Parathyroid adenoma (tissue), 2 donors: Measurements from ENCODE around the gene PLIN4.
A peak's percentile ranks its signal among the peaks of the same experiment; 100 is the strongest.

ENCODE experiments used
- H2AFZ ChIP-seq: fragments of 300-600 bp; sonication (generic); one replicate; pipeline ENCODE4 v1.7.0; 2017; ENCODE audit warnings: antibody characterized with exemption, mild to moderate bottlenecking
- H3K27ac ChIP-seq: fragments of 300-600 bp; sonication (generic); one replicate; pipeline ENCODE4 v1.7.0; 2017
- H3K27me3 ChIP-seq: fragments of 300-600 bp; sonication (generic); one replicate; pipeline ENCODE4 v1.7.0; 2017; ENCODE audit warnings: low read length; ENCODE audit not compliant: control insufficient read depth, insufficient read depth
- H3K36me3 ChIP-seq: fragments of 300-600 bp; sonication (generic); one replicate; pipeline ENCODE4 v1.7.0; 2017; ENCODE audit warnings: low read length; ENCODE audit not compliant: control insufficient read depth, insufficient read depth
- H3K4me1 ChIP-seq: fragments of 300-600 bp; sonication (generic); one replicate; pipeline ENCODE4 v1.7.0; 2017; ENCODE audit warnings: control low read depth
- H3K4me2 ChIP-seq: fragments of 300-600 bp; sonication (generic); one replicate; pipeline ENCODE4 v1.7.0; 2017; ENCODE audit warnings: low read length
- H3K4me3 ChIP-seq: fragments of 300-600 bp; sonication (generic); one replicate; pipeline ENCODE4 v1.7.0; 2017; ENCODE audit warnings: low read depth, low read length
- H3K79me2 ChIP-seq: fragments of 300-600 bp; sonication (generic); one replicate; pipeline ENCODE4 v1.7.0; 2017; ENCODE audit warnings: control low read depth
- H3K9ac ChIP-seq: fragments of 300-600 bp; sonication (generic); one replicate; pipeline ENCODE4 v1.7.0; 2017; ENCODE audit warnings: mild to moderate bottlenecking
- H3K9me3 ChIP-seq: fragments of 300-600 bp; sonication (generic); one replicate; pipeline ENCODE4 v1.7.0; 2017; ENCODE audit warnings: low read length; ENCODE audit not compliant: control insufficient read depth
- TF ChIP-seq, protein P1 (sequence below): fragments of 300-600 bp; sonication (generic); IDR thresholded peaks from one replicate; pipeline ENCODE4 v1.7.0; 2017; ENCODE audit warnings: antibody characterized with exemption, mild to moderate bottlenecking
- donor health status: primary hyperparathyroidism.

Gene PLIN4

DNA sequence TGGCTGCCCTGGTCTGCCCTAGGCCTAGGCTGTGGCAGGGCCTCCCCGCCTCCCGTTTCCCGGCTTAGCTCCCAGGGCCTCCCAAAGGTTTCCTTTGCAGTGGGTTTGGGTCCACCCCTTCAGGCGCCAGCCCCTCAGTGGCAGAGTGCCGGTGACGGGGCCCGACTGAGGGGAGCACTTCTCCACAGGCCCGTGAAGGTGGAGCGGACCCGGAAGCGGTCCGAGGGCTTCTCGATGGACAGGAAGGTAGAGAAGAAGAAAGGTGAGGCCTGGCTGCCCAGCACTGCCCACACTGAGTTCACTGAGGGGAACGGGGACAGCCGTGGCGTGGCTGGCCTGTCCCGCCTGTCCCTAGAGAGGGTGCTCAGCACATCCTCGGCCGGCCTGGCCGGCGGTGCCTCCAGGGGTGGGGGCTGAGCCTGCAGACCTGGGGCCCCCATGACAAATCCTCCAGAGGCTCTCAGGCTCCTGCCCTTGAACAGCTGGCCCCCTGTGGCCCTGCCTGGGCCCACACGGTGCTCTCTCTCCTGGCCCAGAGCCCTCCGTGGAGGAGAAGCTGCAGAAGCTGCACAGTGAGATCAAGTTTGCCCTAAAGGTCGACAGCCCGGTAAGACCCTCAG lies 20.4 kb downstream of the PLIN4 start:
- Histone ChIP-seq H3K4me1 (no peaks in the 10 kb centered on the region), H3K9ac (no peak overlapping the region), H3K27ac (no peak overlapping the region), H3K27me3 (no peaks in the 10 kb centered on the region), H3K9me3 (no peaks in the 10 kb centered on the region), H3K79me2 (no peaks in the 10 kb centered on the region), H3K4me3 (no peak overlapping the region), H3K36me3 (no peaks in the 10 kb centered on the region), H2AFZ (no peak overlapping the region), H3K4me2 (no peak overlapping the region)
- TF ChIP-seq, protein P1, sequence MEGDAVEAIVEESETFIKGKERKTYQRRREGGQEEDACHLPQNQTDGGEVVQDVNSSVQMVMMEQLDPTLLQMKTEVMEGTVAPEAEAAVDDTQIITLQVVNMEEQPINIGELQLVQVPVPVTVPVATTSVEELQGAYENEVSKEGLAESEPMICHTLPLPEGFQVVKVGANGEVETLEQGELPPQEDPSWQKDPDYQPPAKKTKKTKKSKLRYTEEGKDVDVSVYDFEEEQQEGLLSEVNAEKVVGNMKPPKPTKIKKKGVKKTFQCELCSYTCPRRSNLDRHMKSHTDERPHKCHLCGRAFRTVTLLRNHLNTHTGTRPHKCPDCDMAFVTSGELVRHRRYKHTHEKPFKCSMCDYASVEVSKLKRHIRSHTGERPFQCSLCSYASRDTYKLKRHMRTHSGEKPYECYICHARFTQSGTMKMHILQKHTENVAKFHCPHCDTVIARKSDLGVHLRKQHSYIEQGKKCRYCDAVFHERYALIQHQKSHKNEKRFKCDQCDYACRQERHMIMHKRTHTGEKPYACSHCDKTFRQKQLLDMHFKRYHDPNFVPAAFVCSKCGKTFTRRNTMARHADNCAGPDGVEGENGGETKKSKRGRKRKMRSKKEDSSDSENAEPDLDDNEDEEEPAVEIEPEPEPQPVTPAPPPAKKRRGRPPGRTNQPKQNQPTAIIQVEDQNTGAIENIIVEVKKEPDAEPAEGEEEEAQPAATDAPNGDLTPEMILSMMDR, result no peak

DNA sequence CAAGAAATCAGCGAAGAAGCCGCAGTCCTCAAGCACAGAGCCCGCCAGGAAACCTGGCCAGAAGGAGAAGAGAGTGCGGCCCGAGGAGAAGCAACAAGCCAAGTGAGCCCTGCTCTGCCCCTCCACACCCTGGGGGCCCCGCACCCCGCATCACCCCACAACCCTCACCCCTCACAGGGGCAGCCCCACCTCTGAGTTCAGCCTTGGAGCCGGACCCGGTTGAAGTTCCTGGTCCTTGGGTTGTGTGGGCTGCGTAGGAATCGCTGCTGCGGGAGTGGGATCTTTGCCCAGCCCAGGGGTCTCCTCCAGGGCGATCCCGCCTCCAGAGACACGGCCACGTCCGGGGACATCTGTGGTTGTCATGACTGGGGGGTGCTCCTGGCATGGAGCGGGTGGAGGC lies 22.0 kb downstream of the PLIN4 start:
- Histone ChIP-seq H3K36me3 (no peaks in the 10 kb centered on the region), H3K79me2 (no peaks in the 10 kb centered on the region), H3K9me3 (no peaks in the 10 kb centered on the region), H3K4me1 (no peaks in the 10 kb centered on the region), H2AFZ (no peak overlapping the region), H3K27ac (no peak overlapping the region), H3K27me3 (no peaks in the 10 kb centered on the region), H3K4me2 (no peak overlapping the region), H3K4me3 (no peak overlapping the region), H3K9ac (no peak overlapping the region)
- TF ChIP-seq, protein P1, result no peak

DNA sequence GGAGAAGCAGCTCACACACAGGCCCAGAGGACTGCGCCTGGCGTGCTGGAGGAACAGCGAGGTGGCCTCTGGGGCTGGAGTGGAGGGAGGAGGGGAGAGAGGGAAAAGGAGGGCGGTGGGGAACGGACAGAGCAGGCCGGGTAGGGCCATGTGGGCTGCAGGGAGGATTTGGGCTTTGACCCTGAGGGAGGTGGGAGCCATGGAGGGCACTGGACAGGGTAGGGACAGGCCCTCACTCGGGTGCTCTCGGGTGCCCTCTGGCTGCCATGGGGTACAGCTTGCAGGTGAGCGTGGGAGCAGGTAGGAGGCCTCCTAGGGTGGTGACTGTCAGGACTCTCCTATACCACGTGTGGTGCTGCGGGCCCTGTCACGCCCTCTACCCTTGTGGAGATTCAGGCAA lies 22.8 kb downstream of the PLIN4 start:
- Histone ChIP-seq H3K9me3 (no peaks in the 10 kb centered on the region), H3K79me2 (peaks cover under 1% of the 10 kb centered on the region), H3K27me3 (no peaks in the 10 kb centered on the region), H3K4me3 (no peak overlapping the region), H2AFZ (no peak overlapping the region), H3K4me2 (no peak overlapping the region), H3K36me3 (no peaks in the 10 kb centered on the region), H3K4me1 (no peaks in the 10 kb centered on the region), H3K27ac (no peak overlapping the region), H3K9ac (no peak overlapping the region)
- TF ChIP-seq, protein P1, result peak; percentile 12

DNA sequence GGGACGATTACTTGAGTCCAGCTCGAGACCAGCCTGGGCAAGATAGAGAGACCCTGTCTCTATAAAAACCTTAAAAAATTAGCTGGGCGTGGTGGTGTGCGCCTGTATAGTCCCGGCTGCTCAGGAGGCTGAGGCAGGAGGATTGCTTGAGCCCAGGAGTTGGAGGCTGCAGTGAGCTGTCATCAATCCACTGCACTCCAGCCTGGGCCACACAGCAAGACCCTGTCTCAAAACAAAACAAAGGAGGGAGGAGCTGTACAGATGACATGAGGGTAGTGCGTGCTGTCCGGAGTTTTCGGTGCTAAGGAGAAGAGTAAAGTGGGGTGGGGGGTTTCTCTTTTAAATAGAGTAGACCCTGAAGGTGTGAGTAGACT lies 23.6 kb downstream of the PLIN4 start:
- Histone ChIP-seq H3K9me3 (no peaks in the 10 kb centered on the region), H3K4me2 (no peak overlapping the region), H3K9ac (no peak overlapping the region), H3K27me3 (no peaks in the 10 kb centered on the region), H3K79me2 (peaks cover 2% of the 10 kb centered on the region), H3K27ac (no peak overlapping the region), H3K4me1 (no peaks in the 10 kb centered on the region), H3K36me3 (no peaks in the 10 kb centered on the region), H2AFZ (no peak overlapping the region), H3K4me3 (no peak overlapping the region)
- TF ChIP-seq, protein P1, result no peak
